HG03039 (cell line): ENCODE data around the gene CELSR2.

Source experiments
- ATAC-seq: cut with Tn5 transposase; IDR thresholded peaks from one replicate; pipeline ENCODE4 v1.9.1; 2021; ENCODE audit warnings: mild to moderate bottlenecking, moderate library complexity; ENCODE audit not compliant: unreplicated experiment

Gene CELSR2

DNA sequence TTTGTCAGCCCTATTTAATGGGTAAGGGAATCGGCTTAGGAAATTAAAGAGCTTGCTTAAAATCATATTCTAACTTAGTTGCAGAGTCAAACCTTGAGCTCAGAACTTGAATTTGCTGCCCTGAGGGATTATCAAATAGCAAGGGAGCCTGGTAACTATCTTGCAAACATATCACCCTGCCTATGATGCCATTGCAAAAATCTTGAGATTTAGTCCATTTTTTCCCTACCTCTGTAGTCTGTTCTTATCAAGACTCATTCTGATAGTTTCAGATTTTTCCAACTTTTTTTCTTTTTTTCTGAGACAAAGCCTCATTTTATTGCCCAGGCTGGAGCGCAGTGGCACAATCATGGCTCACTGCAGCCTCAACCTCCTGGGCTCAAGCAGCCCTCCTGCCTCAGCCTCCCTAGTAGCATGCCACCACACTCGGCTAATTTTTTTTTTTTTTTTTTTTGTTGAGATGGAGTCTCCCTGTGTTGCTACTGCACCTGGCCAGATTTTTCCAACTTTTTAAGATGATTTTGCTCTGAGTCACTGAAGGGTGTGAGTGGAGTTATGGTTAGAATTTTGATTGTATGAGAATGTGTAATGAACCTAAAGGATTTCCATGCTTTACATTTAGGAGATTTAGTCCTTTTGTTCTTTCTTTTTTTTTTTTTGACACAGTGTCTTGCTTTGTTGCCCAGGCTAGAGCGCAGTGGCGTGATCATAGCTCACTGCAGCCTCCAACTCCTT lies 23.5 kb upstream of the CELSR2 start:
- ATAC-seq = no peak

DNA sequence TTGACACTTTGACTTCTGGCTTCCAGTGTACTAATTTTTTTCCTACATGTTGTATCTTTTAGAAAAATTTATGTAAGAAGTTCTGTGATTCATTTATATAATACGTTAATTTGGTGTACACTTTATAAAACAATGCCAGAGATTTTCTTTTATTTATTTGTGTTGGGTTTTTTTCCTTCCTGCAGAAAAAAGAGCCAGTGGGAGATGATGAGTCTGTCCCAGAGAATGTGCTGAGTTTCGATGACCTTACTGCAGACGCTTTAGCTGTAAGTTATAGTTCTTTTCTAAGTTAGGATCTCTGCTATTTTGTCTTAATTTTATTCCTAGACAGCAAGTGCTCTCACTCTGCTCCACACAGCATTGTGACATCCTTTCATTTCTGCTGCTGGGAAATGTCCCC lies 21.2 kb upstream of the CELSR2 start:
- ATAC-seq = no peak

DNA sequence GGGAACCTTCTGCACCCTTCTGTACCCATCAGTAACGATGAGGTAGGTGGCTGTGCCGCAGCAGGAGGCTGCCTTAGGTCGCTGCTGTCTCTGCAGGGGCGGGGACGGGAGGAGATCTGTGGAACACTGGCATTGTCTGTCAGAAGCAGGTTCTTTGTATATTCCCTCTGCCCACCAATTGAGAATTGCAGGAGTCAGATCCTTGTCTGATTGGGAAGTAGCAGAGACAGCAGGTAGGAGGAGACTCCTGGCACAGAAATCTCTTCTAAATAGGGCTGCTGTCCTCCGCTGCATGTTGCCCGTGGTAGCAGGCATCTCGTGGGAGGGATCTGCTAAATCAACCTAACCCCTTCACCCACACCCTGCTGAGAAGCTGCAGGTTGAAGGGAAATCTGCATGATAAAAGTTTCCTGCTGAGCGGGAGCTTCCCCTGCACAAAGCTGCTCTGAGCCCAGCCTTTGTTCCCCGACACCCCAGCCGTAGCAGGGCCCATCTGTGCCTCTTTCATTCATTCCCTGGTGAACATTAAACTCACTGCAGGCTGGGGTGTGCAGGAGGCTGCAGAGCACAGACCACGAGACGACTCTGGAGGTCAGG lies 19.7 kb upstream of the CELSR2 start:
- ATAC-seq = no peak

- no peak for ATAC-seq
These were observed 18.3 kb upstream of the CELSR2 start for GRCh38 chr1:109231066-109231465.

- no peak for ATAC-seq
These were observed 14.2 kb upstream of the CELSR2 start for GRCh38 chr1:109235137-109235536.

- no peak for ATAC-seq
These were observed 11.8 kb upstream of the CELSR2 start for GRCh38 chr1:109237512-109237911.

GRCh38 chr1:109238382-109238781 lies 11.0 kb upstream of the CELSR2 start:
- ATAC-seq = no peak

GRCh38 chr1:109239047-109239408 lies 10.3 kb upstream of the CELSR2 start:
- no peak for ATAC-seq

GRCh38 chr1:109239409-109240068 lies 9.8 kb upstream of the CELSR2 start:
- ATAC-seq = no peak

GRCh38 chr1:109240158-109241152 lies 8.9 kb upstream of the CELSR2 start:
- ATAC-seq = no peak

GRCh38 chr1:109241344-109241743 lies 8.0 kb upstream of the CELSR2 start:
- no peak for ATAC-seq

GRCh38 chr1:109241841-109242345 lies 7.4 kb upstream of the CELSR2 start:
- ATAC-seq = no peak

GRCh38 chr1:109242387-109242786 lies 7.0 kb upstream of the CELSR2 start:
- no peak for ATAC-seq

DNA sequence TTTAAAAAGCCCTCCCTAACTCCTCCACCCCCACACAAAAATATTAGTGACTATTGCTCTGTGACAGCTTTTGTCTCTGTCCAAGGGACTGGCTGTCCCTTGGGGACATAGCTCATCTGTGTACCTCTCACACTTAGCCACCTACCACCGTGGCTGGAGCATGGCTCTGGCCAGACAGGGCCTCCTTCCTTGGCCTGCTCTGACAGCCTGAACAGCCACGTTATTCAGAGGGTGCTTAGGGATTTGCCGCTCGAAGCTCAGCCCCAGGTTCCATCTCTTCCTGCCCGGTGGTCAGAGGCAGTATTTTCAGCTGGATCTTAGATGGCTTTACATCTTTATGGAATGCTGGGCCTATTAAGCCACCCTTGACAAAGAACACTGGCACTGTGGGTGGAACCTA lies 6.1 kb upstream of the CELSR2 start:
- ATAC-seq = no peak

GRCh38 chr1:109243860-109244552 lies 5.3 kb upstream of the CELSR2 start:
- ATAC-seq = no peak

DNA sequence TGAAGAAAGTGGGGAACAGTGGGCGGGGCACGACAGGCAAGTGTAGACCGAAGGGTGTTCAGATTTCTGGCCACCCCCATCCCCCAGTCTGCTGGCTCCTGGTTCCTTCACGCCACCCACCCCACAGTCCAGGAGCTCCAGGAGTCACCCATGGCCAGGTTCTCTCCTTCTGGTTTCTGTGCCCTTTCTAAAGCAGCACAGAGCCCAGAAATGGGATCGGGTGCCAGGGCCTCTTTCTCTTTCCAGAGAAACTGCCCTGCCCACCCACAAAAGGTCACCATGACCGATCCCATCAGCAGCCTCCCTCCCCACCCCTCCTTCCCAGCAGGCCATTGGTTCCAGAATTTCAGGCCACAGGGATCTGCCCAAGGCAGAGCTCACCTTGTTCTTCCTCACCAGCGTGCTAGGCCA lies 3.2 kb upstream of the CELSR2 start:
- no peak for ATAC-seq

- no peak for ATAC-seq
These were observed 1.7 kb upstream of the CELSR2 start for GRCh38 chr1:109247401-109248365.

GRCh38 chr1:109248444-109248796 lies 919 bp upstream of the CELSR2 start:
- no peak for ATAC-seq
